NT2/D1 (cell line): ENCODE data around the gene TMEM14C.

Experiments
- SUZ12 ChIP-seq: IDR thresholded peaks from 2 replicates; pipeline ENCODE4 v1.6.1; 2011; ENCODE audit not compliant: insufficient read length, insufficient read depth; ENCODE audit errors: extremely low read depth
- YY1 ChIP-seq: IDR thresholded peaks from 2 replicates; pipeline ENCODE4 v1.6.1; 2011; ENCODE audit not compliant: insufficient read length, insufficient read depth
- ZNF274 ChIP-seq: IDR thresholded peaks from 2 replicates; pipeline ENCODE4 v1.6.1; 2011; ENCODE audit warnings: mild to moderate bottlenecking, low read depth, low read length

DNA sequence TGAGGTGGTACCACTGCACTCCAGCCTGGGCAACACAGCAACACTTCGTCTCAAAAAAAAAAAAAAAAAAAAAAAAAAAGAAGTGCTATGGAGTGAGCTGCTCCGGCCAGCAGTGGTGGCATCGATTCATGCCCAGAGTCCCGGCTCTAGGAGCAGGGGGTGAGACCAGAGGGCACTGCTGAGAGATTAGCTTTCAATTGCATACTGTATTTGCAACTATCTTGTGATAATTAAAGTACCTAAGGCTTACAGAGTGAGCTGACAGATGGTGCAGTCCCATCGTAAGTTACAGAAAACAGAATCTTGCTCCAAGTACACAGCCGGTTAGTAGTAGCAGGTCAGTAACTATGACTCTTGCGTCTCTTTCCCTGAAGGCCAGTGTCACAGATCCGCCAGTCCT is 56.2 kb downstream of the TMEM14C start:
- TF ChIP-seq YY1 (no peak), ZNF274 (no peak), SUZ12 (no peak)
